GM12878 (cell line): ENCODE results near the gene LARP1B. TPM values are rescaled to one million over a fixed set of nuclear protein-coding genes. Genes with fewer than 3 reads are reported as not detected.

Experiments
- ATAC-seq: fragments of 200-7000 bp; cut with Tn5 transposase; 3 replicates; pipeline ENCODE4 v1.9.1; 2020; ENCODE audit warnings: mild to moderate bottlenecking, moderate library complexity
- BruUV-seq: library from RNA; stranded (reverse); fragments of 400-500 nt; replicated peaks from 2 replicates; lab custom pipeline; 2021; lab: Mats Ljungman, UMichigan
- CTCF ChIA-PET: fragments of 300-600 bp; sonication (Branson Sonifier 250); formaldehyde crosslinking; extraction: SDS; loops from one replicate; lab custom pipeline; 2021; ENCODE audit warnings: inconsistent platforms; lab: Yijun Ruan, JAX
- POLR2A ChIA-PET: fragments of 350-600 bp; formaldehyde crosslinking; extraction: SDS; loops from one replicate; lab custom pipeline; 2021; ENCODE audit warnings: inconsistent platforms; lab: Charles Lee
- RAD21 ChIA-PET: fragments of 300-600 bp; sonication (Branson Sonifier 250); formaldehyde crosslinking; loops from one replicate; lab custom pipeline; 2023; ENCODE audit warnings: antibody characterized with exemption; ENCODE audit not compliant: unreplicated experiment; lab: Charles Lee
- SMC1A ChIA-PET: fragments of 300-600 bp; sonication (Branson Sonifier 250); formaldehyde crosslinking; loops from one replicate; lab custom pipeline; 2023; ENCODE audit not compliant: unreplicated experiment, uncharacterized antibody; lab: Charles Lee
- DNase-seq: peaks from one replicate; pipeline ENCODE4 v3.0.0-alpha.2; 2011; ENCODE audit warnings: low read depth, low spot score
- FAIRE-seq: peaks from 3 replicates; lab custom pipeline; 2011; peaks lifted over from hg19 to GRCh38; lab: Jason Lieb, UNC
- H2AFZ ChIP-seq: 2 replicates; pipeline ENCODE4 v1.6.0; 2011; ENCODE audit warnings: low read depth, low read length, control low read depth; ENCODE audit not compliant: control insufficient read depth
- H3K27ac ChIP-seq: 2 replicates; pipeline ENCODE4 v1.5.1; 2011; ENCODE audit warnings: control low read depth; ENCODE audit not compliant: control insufficient read depth, insufficient read depth
- H3K27me3 ChIP-seq, 2 experiments: replicated peaks in 1 of 2; 2 replicates each; pipeline versions ENCODE4 v1.6.0 to v1.6.1; 2011; ENCODE audit warnings: low read length in 1 of 2; ENCODE audit not compliant: control insufficient read depth in 2 of 2, insufficient read depth in 2 of 2
- H3K36me3 ChIP-seq, 2 experiments: 2 replicates each; pipeline ENCODE4 v1.5.1; 2011; ENCODE audit warnings: low read length in 1 of 2; ENCODE audit not compliant: control insufficient read depth in 2 of 2, insufficient read depth in 2 of 2
- H3K4me1 ChIP-seq: 2 replicates; pipeline ENCODE4 v1.6.1; 2011; ENCODE audit warnings: mild to moderate bottlenecking, low read length, moderate library complexity, mixed read lengths; ENCODE audit not compliant: control insufficient read depth, insufficient read depth
- H3K4me2 ChIP-seq: 2 replicates; pipeline ENCODE4 v1.6.0; 2011; ENCODE audit warnings: control low read depth; ENCODE audit not compliant: control insufficient read depth, insufficient read depth
- H3K4me3 ChIP-seq: fragments of 200-600 bp; sonication (generic); 2 replicates; pipeline ENCODE4 v1.5.1; 2016
- H3K79me2 ChIP-seq: 2 replicates; pipeline ENCODE4 v1.6.0; 2011; ENCODE audit warnings: low read length; ENCODE audit not compliant: control insufficient read depth, insufficient read depth
- H3K9ac ChIP-seq: 2 replicates; pipeline ENCODE4 v1.8.0; 2011; ENCODE audit warnings: low read length, control low read depth, mixed read lengths; ENCODE audit not compliant: control insufficient read depth, insufficient read depth
- H3K9me3 ChIP-seq: replicated peaks from 3 replicates; pipeline ENCODE4 v1.5.1; 2011; ENCODE audit warnings: mild to moderate bottlenecking, low read length; ENCODE audit not compliant: control insufficient read depth, insufficient read depth
- H4K20me1 ChIP-seq: 2 replicates; pipeline ENCODE4 v1.6.0; 2011; ENCODE audit not compliant: control insufficient read depth, insufficient read depth
- BCLAF1 ChIP-seq: fragments of 450-650 bp; IDR thresholded peaks from 2 replicates; pipeline ENCODE4 v1.6.1; 2017; ENCODE audit warnings: antibody characterized with exemption, mild to moderate bottlenecking, moderate library complexity
- CREB1 ChIP-seq: IDR thresholded peaks from 2 replicates; pipeline ENCODE4 v1.6.1; 2012; ENCODE audit warnings: low read depth, mild to moderate bottlenecking, inconsistent platforms
- EZH2 ChIP-seq: IDR thresholded peaks from 2 replicates; pipeline ENCODE4 v1.6.1; 2012; ENCODE audit warnings: low read depth, mild to moderate bottlenecking, control low read depth, inconsistent platforms, low read length, borderline replicate concordance; ENCODE audit not compliant: control insufficient read depth
- GATAD2B ChIP-seq: fragments of 450-650 bp; conservative IDR thresholded peaks from 2 replicates; pipeline ENCODE4 v1.6.1; 2017; ENCODE audit warnings: low read depth, mild to moderate bottlenecking, moderate library complexity
- HCFC1 ChIP-seq: fragments of 150-350 bp; IDR thresholded peaks from 2 replicates; pipeline ENCODE4 v1.6.1; 2014; ENCODE audit warnings: low read length
- NBN ChIP-seq: fragments of 450-650 bp; IDR thresholded peaks from 2 replicates; pipeline ENCODE4 v1.6.1; 2016
- POLR2AphosphoS2 ChIP-seq: IDR thresholded peaks from 2 replicates; pipeline ENCODE4 v1.6.1; 2011; ENCODE audit warnings: low read depth, mild to moderate bottlenecking, low read length, improper control_type of control experiment, moderate library complexity
- SRF ChIP-seq, 2 experiments: IDR thresholded peaks; 2 replicates each; pipeline ENCODE4 v1.6.1; 2011; ENCODE audit warnings: low read depth in 2 of 2, low read length in 2 of 2, mild to moderate bottlenecking in 1 of 2, moderate library complexity in 1 of 2
- STAT1 ChIP-seq: fragments of 450-650 bp; conservative IDR thresholded peaks from 2 replicates; pipeline ENCODE4 v1.6.1; 2014; ENCODE audit warnings: antibody characterized with exemption, mild to moderate bottlenecking
- TARDBP ChIP-seq: IDR thresholded peaks from 2 replicates; pipeline ENCODE4 v1.6.1; 2016; ENCODE audit warnings: borderline replicate concordance
- TBL1XR1 ChIP-seq: IDR thresholded peaks from 2 replicates; pipeline ENCODE4 v1.6.1; 2012; ENCODE audit warnings: low read depth, low read length, improper control_type of control experiment
- WGBS: methylation state at CpG from one replicate; pipeline ENCODE4 v1.1.6; 2016; ENCODE audit warnings: low lambda C conversion rate; ENCODE audit not compliant: insufficient replicate concordance, insufficient coverage; ENCODE audit errors: missing lambda C conversion rate; 5-methylcytosine and 5-hydroxymethylcytosine counted together
- in situ Hi-C: fragments of 300-500 bp; cut with MboI; formaldehyde crosslinking; loops from 9 replicates; pipeline ENCODE4 v1.14.3; 2018; ENCODE audit warnings: mixed read lengths
- intact Hi-C: fragments of 100-400 bp; cut with micrococcal nuclease; formaldehyde crosslinking; loops from one replicate; pipeline ENCODE4 v1.14.2; 2022; ENCODE audit not compliant: unreplicated experiment
- polyA plus RNA-seq, 11 experiments: library from polyadenylated mRNA; depleted of rRNA in 4 of 11; unstranded in 6 of 11; stranded (reverse) in 5 of 11; fragments of >200 nt; fragmentation: Nextera tagmentation in 4 of 11; fragmentation: Illumina TruSeq in 1 of 11; extraction: Ambion mirVana in 4 of 11; extraction: Trizol in 1 of 11; gene quantifications; 1 replicate in 1 of 11; 2 replicates in 10 of 11; pipeline versions ENCODE4 v1.2.1 to v1.2.3, GENCODE V29; 2011 to 2016; ENCODE audit warnings: inconsistent platforms in 2 of 11, missing spikeins in 2 of 11, low read depth in 1 of 11
- total RNA-seq, 4 experiments: library from RNA; depleted of rRNA in 3 of 4; stranded (reverse); fragments of >200 nt in 3 of 4; fragmentation: Illumina TruSeq in 1 of 4; extraction: Trizol in 1 of 4; gene quantifications; 2 replicates each; pipeline versions ENCODE4 v1.2.1 to v1.2.3, GENCODE V29; 2013 to 2021
- TF ChIP-seq, protein P1 (sequence below): fragments of 450-650 bp; IDR thresholded peaks from 2 replicates; pipeline ENCODE4 v1.6.1; 2017; ENCODE audit warnings: mild to moderate bottlenecking, moderate library complexity
- TF ChIP-seq, protein P2 (sequence below): fragments of 150-350 bp; IDR thresholded peaks from 2 replicates; pipeline ENCODE4 v1.6.1; 2016; ENCODE audit warnings: low read depth, low read length

Gene LARP1B
- total and polyA plus RNA-seq, 10 of the 15 experiments (the other 5 are each of a cell fraction or from before 2014, with no cell fraction given): 9.2 to 30.9 (median 14.7) TPM

DNA sequence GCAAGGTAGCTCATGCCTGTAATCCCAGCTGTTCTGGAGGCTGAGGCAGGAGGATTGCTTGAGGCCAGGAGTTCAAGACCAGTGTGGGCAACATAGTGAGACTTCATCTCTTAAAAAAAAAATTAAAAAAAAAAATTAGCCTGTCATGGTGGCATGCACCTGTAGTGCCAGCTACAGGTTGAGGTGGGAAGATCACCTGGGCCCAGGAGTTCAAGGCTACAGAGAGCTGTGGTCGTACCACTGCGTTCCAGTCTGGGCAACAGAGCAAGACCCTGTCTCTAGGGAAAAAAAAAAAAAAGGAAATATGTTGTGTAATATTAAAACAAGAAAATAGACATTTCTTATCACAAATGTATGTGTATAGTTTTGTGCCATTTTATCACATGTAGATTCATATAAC, 97.8 kb downstream of the LARP1B start:
- WGBS: 94% methylated on average over 2 of the region's 2 CpGs
- Histone ChIP-seq H3K9ac (no peak overlapping the region), H3K79me2 (no peaks in the 10 kb centered on the region), H4K20me1 (no peaks in the 10 kb centered on the region), H3K36me3 (no peaks in the 10 kb centered on the region; a peak in 1 of 4 replicates), H3K4me1 (no peaks in the 10 kb centered on the region), H3K4me3 (no peak overlapping the region), H3K9me3 (no peaks in the 10 kb centered on the region; the same call in 2 of the 3 replicates), H3K4me2 (no peak overlapping the region), H2AFZ (no peak overlapping the region), H3K27me3 (no peaks in the 10 kb centered on the region), H3K27ac (no peak overlapping the region)
- no peak for DNase-seq
- CTCF ChIA-PET: interaction anchor here (0.6 kb wide), 1 partner anchor 159 kb away, joined by 3 read pairs; no protein-coding TSS in a partner anchor
- no TSS peak for BruUV-seq
- FAIRE-seq: no peak
- TF ChIP-seq TARDBP (no peak), STAT1 (no peak), POLR2AphosphoS2 (no peak), EZH2 (no peak), NBN (no peak), CREB1 (no peak), BCLAF1 (no peak), HCFC1 (no peak), SRF (IDR thresholded peaks at IDR 0.05; ENCODE audit: low read depth in 2 of 2, low read length in 2 of 2) (no peak), TBL1XR1 (no peak), GATAD2B (no peak)
- TF ChIP-seq, protein P1, sequence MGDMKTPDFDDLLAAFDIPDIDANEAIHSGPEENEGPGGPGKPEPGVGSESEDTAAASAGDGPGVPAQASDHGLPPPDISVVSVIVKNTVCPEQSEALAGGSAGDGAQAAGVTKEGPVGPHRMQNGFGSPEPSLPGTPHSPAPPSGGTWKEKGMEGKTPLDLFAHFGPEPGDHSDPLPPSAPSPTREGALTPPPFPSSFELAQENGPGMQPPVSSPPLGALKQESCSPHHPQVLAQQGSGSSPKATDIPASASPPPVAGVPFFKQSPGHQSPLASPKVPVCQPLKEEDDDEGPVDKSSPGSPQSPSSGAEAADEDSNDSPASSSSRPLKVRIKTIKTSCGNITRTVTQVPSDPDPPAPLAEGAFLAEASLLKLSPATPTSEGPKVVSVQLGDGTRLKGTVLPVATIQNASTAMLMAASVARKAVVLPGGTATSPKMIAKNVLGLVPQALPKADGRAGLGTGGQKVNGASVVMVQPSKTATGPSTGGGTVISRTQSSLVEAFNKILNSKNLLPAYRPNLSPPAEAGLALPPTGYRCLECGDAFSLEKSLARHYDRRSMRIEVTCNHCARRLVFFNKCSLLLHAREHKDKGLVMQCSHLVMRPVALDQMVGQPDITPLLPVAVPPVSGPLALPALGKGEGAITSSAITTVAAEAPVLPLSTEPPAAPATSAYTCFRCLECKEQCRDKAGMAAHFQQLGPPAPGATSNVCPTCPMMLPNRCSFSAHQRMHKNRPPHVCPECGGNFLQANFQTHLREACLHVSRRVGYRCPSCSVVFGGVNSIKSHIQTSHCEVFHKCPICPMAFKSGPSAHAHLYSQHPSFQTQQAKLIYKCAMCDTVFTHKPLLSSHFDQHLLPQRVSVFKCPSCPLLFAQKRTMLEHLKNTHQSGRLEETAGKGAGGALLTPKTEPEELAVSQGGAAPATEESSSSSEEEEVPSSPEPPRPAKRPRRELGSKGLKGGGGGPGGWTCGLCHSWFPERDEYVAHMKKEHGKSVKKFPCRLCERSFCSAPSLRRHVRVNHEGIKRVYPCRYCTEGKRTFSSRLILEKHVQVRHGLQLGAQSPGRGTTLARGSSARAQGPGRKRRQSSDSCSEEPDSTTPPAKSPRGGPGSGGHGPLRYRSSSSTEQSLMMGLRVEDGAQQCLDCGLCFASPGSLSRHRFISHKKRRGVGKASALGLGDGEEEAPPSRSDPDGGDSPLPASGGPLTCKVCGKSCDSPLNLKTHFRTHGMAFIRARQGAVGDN: no peak
- TF ChIP-seq, protein P2, sequence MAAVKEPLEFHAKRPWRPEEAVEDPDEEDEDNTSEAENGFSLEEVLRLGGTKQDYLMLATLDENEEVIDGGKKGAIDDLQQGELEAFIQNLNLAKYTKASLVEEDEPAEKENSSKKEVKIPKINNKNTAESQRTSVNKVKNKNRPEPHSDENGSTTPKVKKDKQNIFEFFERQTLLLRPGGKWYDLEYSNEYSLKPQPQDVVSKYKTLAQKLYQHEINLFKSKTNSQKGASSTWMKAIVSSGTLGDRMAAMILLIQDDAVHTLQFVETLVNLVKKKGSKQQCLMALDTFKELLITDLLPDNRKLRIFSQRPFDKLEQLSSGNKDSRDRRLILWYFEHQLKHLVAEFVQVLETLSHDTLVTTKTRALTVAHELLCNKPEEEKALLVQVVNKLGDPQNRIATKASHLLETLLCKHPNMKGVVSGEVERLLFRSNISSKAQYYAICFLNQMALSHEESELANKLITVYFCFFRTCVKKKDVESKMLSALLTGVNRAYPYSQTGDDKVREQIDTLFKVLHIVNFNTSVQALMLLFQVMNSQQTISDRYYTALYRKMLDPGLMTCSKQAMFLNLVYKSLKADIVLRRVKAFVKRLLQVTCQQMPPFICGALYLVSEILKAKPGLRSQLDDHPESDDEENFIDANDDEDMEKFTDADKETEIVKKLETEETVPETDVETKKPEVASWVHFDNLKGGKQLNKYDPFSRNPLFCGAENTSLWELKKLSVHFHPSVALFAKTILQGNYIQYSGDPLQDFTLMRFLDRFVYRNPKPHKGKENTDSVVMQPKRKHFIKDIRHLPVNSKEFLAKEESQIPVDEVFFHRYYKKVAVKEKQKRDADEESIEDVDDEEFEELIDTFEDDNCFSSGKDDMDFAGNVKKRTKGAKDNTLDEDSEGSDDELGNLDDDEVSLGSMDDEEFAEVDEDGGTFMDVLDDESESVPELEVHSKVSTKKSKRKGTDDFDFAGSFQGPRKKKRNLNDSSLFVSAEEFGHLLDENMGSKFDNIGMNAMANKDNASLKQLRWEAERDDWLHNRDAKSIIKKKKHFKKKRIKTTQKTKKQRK: no peak
- no peak for ATAC-seq
- intact Hi-C loops (no loop called here), in situ Hi-C loops (no loop called here)
- RAD21 ChIA-PET: no interaction called here
- SMC1A ChIA-PET: interaction anchor here (0.6 kb wide), 1 partner anchor 33 kb away, joined by 3 read pairs; no protein-coding TSS in a partner anchor
- POLR2A ChIA-PET: no interaction called here
